HEK293 (cell line): ENCODE results near the gene WDR89.

Experiments used
- CTCF ChIP-seq: fragments of 450-650 bp; formaldehyde crosslinking; IDR thresholded peaks from 2 replicates; pipeline ENCODE4 v1.5.1; 2016; ENCODE audit warnings: missing biosample characterization, missing genetic modification characterization
- ZNF211 ChIP-seq: fragments of 450-650 bp; formaldehyde crosslinking; IDR thresholded peaks from 2 replicates; pipeline ENCODE4 v1.5.1; 2016; ENCODE audit warnings: low read depth, missing biosample characterization, missing genetic modification characterization
- ZNF510 ChIP-seq: fragments of 450-650 bp; formaldehyde crosslinking; IDR thresholded peaks from 2 replicates; pipeline ENCODE4 v1.5.1; 2018; ENCODE audit warnings: mild to moderate bottlenecking, missing genetic modification characterization, missing biosample characterization; ENCODE audit not compliant: insufficient replicate concordance
- ZNF555 ChIP-seq: fragments of 450-650 bp; formaldehyde crosslinking; conservative IDR thresholded peaks from 2 replicates; pipeline ENCODE4 v1.5.1; 2017; ENCODE audit warnings: missing biosample characterization, mild to moderate bottlenecking, missing genetic modification characterization, inconsistent platforms
- ZNF629 ChIP-seq: fragments of 450-650 bp; formaldehyde crosslinking; IDR thresholded peaks from 2 replicates; pipeline ENCODE4 v1.5.1; 2017; ENCODE audit warnings: missing biosample characterization, missing genetic modification characterization

GRCh38 chr14:63652406-63652805 lies 10.7 kb upstream of the WDR89 start:
- TF ChIP-seq ZNF555 (tag by site-specific recombination) (no peak), ZNF211 (tag by site-specific recombination) (no peak), ZNF510 (no peak), CTCF (tag by site-specific recombination) (no peak), ZNF629 (no peak)
